Esophagus muscularis mucosa (tissue), 4 donors: ENCODE measurements around the gene TFAM. TPM values are rescaled to one million over a fixed set of nuclear protein-coding genes. Genes with fewer than 3 reads are reported as not detected.
"Not testable (repeated sequence)": the region's sequence is repeated elsewhere in the genome, so short reads cannot be mapped to it uniquely, and the experiment has no call there.

Experiments used
- DNase-seq: peaks from one replicate; pipeline ENCODE4 v3.0.0-alpha.2; 2017; ENCODE audit errors: extremely low spot score
- H3K27ac ChIP-seq, 4 donors: fragments of 200-600 bp; sonication (generic); replicated peaks in 1 of 4; 1 replicate in 3 of 4; 2 replicates in 1 of 4; pipeline ENCODE4 v1.5.1; 2016 to 2019; ENCODE audit warnings: mild to moderate bottlenecking in 1 of 4
- H3K27me3 ChIP-seq, 4 donors: fragments of 200-600 bp; sonication (generic); one replicate each; pipeline versions ENCODE4 v1.5.1 to v1.6.0; 2016 to 2019
- H3K36me3 ChIP-seq, 4 donors: fragments of 200-600 bp; sonication (generic); one replicate each; pipeline ENCODE4 v1.5.1; 2016 to 2019
- H3K4me1 ChIP-seq, 4 donors: fragments of 200-600 bp; sonication (generic); one replicate each; pipeline ENCODE4 v1.5.1; 2016 to 2019
- H3K4me3 ChIP-seq, 4 donors: fragments of 200-600 bp; sonication (generic); 1 replicate in 2 of 4; 2 replicates in 2 of 4; pipeline ENCODE4 v1.5.1; 2016 to 2019; ENCODE audit warnings: mild to moderate bottlenecking in 4 of 4, moderate library complexity in 1 of 4
- H3K9me3 ChIP-seq, 4 donors: fragments of 200-600 bp; sonication (generic); 1 replicate in 3 of 4; 2 replicates in 1 of 4; pipeline ENCODE4 v1.5.1; 2016 to 2019
- EP300 ChIP-seq: sonication (generic); formaldehyde crosslinking; IDR thresholded peaks from one replicate; pipeline ENCODE4 v1.6.1; 2017; ENCODE audit warnings: antibody characterized with exemption
- POLR2A ChIP-seq: fragments of 450-650 bp; IDR thresholded peaks from one replicate; pipeline ENCODE4 v1.6.1; 2017; ENCODE audit warnings: antibody characterized with exemption, moderate library complexity, mild to moderate bottlenecking, low read depth
- POLR2AphosphoS5 ChIP-seq, 2 donors: sonication (generic); formaldehyde crosslinking; IDR thresholded peaks; one replicate each; pipeline ENCODE4 v1.6.1; 2017; ENCODE audit warnings: antibody characterized with exemption in 2 of 2
- WGBS: methylation state at CpG from one replicate; pipeline ENCODE4 v1.1.5; 2018; 5-methylcytosine and 5-hydroxymethylcytosine counted together
- intact Hi-C: fragments of 100-400 bp; cut with DNase I; formaldehyde crosslinking; loops from one replicate; pipeline ENCODE4 v1.15.1; 2023
- total RNA-seq, 4 donors: library from RNA; depleted of rRNA; stranded (reverse); fragments of >200 nt; gene quantifications; one replicate each; pipeline versions ENCODE4 v1.1.0 to v1.2.1, GENCODE V29; 2016
- TF ChIP-seq, protein P1 (sequence below), 3 experiments: fragments of 200-600 bp in 2 of 3; fragments of 450-650 bp in 1 of 3; sonication (generic) in 2 of 3; IDR thresholded peaks; one replicate each; pipeline ENCODE4 v1.5.1; 2017 to 2019; ENCODE audit warnings: antibody characterized with exemption in 3 of 3, mild to moderate bottlenecking in 2 of 3, moderate library complexity in 1 of 3

Gene TFAM
- total RNA-seq, 4 donors from 2014 or later = 15.4 to 24.3 (median 19.5) TPM

DNA sequence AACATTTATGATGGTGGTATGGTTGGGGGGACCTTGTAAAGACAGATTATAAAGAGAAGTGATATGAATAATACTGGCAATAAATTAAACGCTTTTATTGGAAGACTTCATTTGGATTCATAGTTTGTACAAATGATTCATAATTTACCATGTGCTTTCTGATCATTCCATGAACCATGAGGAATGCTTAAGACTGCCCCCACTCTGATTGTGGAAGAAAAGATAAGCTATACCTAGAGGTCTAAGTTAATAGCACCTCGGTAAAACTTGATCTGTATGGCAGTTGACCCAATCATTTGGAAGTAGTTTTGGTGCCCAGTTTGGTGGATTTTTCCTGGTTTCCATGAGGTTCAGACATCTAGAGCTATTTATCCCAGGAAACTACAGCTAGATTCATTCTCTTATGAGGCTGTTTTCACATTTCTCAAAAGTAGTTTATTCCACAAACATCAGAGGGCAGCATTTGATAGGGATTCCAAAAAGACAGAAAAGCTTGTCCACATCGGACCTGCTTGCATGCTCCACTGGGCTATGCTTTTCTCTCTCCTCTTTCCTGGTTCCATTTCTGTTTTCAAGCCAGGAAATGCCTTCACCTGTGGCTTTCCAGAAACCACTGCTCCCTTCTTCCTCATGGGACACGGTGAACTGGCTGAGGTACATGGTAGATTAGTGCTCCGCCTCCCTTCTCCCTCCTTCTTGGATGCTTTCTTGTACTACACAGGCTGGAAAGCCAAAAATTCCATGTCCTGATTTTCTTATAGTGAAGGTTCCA, 29.2 kb downstream of the TFAM start:
- H3K4me3 ChIP-seq = no peak overlapping the region
- H3K36me3 ChIP-seq = no peaks in the 10 kb centered on the region
- DNase-seq = no peak
- H3K27ac ChIP-seq = no peak overlapping the region
- H3K9me3 ChIP-seq = peaks cover 0 to 4% (median 0%) of the 10 kb centered on the region in 4 donors
- 64% methylated on average over 5 of the region's 5 CpGs for WGBS
- H3K27me3 ChIP-seq = no peaks in the 10 kb centered on the region
- intact Hi-C loops = no loop called here
- TF ChIP-seq, protein P1, sequence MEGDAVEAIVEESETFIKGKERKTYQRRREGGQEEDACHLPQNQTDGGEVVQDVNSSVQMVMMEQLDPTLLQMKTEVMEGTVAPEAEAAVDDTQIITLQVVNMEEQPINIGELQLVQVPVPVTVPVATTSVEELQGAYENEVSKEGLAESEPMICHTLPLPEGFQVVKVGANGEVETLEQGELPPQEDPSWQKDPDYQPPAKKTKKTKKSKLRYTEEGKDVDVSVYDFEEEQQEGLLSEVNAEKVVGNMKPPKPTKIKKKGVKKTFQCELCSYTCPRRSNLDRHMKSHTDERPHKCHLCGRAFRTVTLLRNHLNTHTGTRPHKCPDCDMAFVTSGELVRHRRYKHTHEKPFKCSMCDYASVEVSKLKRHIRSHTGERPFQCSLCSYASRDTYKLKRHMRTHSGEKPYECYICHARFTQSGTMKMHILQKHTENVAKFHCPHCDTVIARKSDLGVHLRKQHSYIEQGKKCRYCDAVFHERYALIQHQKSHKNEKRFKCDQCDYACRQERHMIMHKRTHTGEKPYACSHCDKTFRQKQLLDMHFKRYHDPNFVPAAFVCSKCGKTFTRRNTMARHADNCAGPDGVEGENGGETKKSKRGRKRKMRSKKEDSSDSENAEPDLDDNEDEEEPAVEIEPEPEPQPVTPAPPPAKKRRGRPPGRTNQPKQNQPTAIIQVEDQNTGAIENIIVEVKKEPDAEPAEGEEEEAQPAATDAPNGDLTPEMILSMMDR (IDR thresholded peaks at IDR 0.05) = peak; percentile 26 to 44 (median 43)
- TF ChIP-seq EP300 = no peak
- H3K4me1 ChIP-seq = peaks cover 0 to 6% (median 1%) of the 10 kb centered on the region in 4 donors

DNA sequence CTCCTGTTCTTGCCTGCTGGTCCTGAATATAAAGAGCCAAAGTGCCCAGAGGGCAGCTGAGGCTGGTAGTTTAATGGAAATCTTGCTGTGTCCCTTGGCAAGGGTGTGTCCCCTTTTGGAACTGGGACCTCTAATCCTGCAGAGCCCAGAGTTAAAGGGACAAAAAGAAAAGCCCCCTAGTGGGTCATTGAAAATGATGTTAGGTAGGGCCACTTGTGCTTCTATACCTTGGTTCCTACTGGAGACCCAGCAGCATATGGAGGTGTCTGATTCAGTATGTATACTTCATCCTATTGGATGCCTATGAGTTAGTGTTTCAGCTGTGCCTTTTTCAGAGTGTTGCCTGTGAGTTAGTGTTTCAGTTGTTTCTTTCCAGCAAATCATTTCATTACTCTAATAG, 30.5 kb downstream of the TFAM start:
- Histone ChIP-seq H3K27ac (no peak overlapping the region), H3K9me3 (peaks cover 0 to 4% (median 0%) of the 10 kb centered on the region in 4 donors), H3K4me3 (no peak overlapping the region), H3K27me3 (no peaks in the 10 kb centered on the region), H3K36me3 (no peaks in the 10 kb centered on the region), H3K4me1 (peaks cover 0 to 6% (median 1%) of the 10 kb centered on the region in 4 donors)
- TF ChIP-seq EP300 (no peak), POLR2A (no peak), POLR2AphosphoS5 (IDR thresholded peaks at IDR 0.05) (no peak)
- TF ChIP-seq, protein P1 (IDR thresholded peaks at IDR 0.05) = no peak
- intact Hi-C loops = no loop called here
- DNase-seq = no peak

GRCh38 chr10:58417902-58418301, 32.7 kb downstream of the TFAM start:
- H3K27ac ChIP-seq, H3K9me3 ChIP-seq, DNase-seq, H3K27me3 ChIP-seq, intact Hi-C loops, H3K36me3 ChIP-seq, H3K4me1 ChIP-seq, H3K4me3 ChIP-seq: not testable (repeated sequence)
- WGBS = 83% methylated on average over 2 of the region's 2 CpGs

- H3K4me3 ChIP-seq = no peak overlapping the region
- no peak for DNase-seq
- no peaks in the 10 kb centered on the region for H3K4me1 ChIP-seq
- intact Hi-C loops = no loop called here
- no peak overlapping the region for H3K27ac ChIP-seq
- peaks cover 0 to 21% (median 8%) of the 10 kb centered on the region in 4 donors for H3K9me3 ChIP-seq
- TF ChIP-seq POLR2AphosphoS5 (IDR thresholded peaks at IDR 0.05) = no peak
- no peak for TF ChIP-seq EP300
- TF ChIP-seq, protein P1 (IDR thresholded peaks at IDR 0.05) = no peak
- no peak for TF ChIP-seq POLR2A
- H3K27me3 ChIP-seq = no peaks in the 10 kb centered on the region
- WGBS = 95% methylated on average over 1 of the region's 1 CpG
- H3K36me3 ChIP-seq = no peaks in the 10 kb centered on the region
Measured at GRCh38 chr10:58424176-58424575, 39.0 kb downstream of the TFAM start.

DNA sequence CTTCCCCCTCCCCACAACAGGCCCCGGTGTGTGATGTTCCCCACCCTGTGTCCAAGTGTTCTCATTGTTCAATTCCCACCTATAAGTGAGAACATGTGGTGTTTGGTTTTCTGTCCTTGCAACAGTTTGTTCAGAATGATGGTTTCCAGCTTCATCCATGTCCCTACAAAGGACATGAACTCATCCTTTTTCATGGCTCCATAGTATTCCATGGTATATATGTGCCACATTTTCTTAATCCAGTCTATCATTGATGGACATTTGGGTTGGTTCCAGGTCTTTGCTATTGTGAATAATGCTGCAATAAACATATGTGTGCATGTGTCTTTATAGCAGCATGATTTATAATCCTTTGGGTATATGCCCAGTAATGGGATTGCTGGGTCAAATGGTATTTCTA, 43.2 kb downstream of the TFAM start:
- WGBS = 100% methylated on average over 1 of the region's 1 CpG
- H3K4me3 ChIP-seq, DNase-seq, H3K9me3 ChIP-seq, H3K27me3 ChIP-seq, H3K36me3 ChIP-seq, H3K27ac ChIP-seq, intact Hi-C loops: not testable (repeated sequence)
- H3K4me1 ChIP-seq = peaks cover 0 to 19% (median 17%) of the 10 kb centered on the region in 4 donors

- TF ChIP-seq, protein P1 (IDR thresholded peaks at IDR 0.05) = no peak
- TF ChIP-seq POLR2AphosphoS5 (IDR thresholded peaks at IDR 0.05) = no peak
- no peak for TF ChIP-seq EP300
- no peak for TF ChIP-seq POLR2A
- no peak for DNase-seq
- Histone ChIP-seq H3K4me3 (no peak overlapping the region), H3K27me3 (no peaks in the 10 kb centered on the region), H3K4me1 (peaks cover 0 to 37% (median 33%) of the 10 kb centered on the region in 4 donors), H3K36me3 (no peaks in the 10 kb centered on the region), H3K9me3 (no peaks in the 10 kb centered on the region), H3K27ac (no peak overlapping the region)
- intact Hi-C loops = loop anchor here (10.0 kb wide), 1 partner anchor 83 kb away; the partner anchor contains the start of gene BICC1
- 71% methylated on average over 2 of the region's 2 CpGs for WGBS
Measured at GRCh38 chr10:58431903-58432302, 46.7 kb downstream of the TFAM start.
